ENCODE measurements around the gene UBA5. TPM values are rescaled to one million over a fixed set of nuclear protein-coding genes. Genes with fewer than 3 reads are reported as not detected.
A peak's percentile ranks its signal among the peaks of the same experiment; 100 is the strongest.

Gene UBA5
- total RNA-seq, 1 experiment from 2014 or later, result 110 TPM

DNA sequence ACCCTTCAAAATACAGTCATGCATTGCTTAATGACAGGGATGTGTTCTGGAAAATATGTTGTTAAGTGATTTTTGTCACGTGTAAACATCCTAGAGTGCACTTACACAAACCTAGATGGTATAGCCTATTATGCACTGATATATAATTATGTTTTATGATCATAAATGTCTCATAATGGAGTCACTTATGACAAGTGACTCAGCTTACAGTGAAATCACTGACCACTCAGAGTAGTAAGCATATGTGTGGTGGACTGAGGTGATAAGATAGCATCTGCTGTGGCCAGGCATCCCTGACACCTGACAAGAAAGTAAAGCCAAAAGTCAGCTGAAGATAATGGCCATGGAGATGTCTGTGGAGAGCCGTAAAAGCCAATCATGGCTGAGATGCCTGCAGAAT, 5.9 kb upstream of the UBA5 start:
- DNase-seq (ENCODE audit: low spot score), result no peak

DNA sequence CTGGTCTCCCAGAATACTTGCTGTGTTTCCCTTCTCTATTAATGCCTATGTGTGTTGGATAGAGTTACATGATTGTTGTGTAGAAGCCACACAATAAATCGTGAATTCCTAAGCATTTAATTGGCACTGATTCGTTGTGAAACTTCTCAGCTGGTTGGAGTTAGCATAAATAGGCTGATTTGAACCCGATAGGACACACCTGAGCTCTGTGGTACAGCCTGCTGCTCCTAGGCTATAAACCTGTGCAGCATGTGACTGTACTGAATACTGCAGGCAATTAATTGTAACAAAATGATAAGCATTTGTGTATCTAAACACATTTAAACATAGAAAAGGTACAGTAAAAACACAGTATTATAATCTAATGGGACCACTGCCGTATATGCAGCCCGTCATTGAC, 5.4 kb upstream of the UBA5 start:
- DNase-seq (ENCODE audit: low spot score), result no peak

DNA sequence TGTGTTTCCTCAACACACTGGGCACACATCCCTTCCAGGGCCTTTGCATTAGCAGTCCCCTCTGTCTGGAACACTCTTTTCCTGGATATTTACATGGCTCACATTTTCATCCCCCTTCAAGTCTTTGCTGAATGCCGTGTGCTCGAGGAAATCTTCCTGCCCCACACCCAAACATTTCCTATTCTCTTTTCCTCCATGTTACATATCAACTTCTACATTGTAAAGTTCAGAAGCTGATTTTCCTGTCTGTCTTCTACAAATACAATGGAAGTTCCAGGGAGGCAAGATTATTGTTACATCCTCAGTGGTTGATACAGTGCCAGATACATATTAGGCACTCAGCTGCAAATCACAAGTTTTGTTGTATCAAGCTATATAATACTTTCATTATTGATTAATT, 4.7 kb upstream of the UBA5 start:
- DNase-seq (ENCODE audit: low spot score), result no peak

DNA sequence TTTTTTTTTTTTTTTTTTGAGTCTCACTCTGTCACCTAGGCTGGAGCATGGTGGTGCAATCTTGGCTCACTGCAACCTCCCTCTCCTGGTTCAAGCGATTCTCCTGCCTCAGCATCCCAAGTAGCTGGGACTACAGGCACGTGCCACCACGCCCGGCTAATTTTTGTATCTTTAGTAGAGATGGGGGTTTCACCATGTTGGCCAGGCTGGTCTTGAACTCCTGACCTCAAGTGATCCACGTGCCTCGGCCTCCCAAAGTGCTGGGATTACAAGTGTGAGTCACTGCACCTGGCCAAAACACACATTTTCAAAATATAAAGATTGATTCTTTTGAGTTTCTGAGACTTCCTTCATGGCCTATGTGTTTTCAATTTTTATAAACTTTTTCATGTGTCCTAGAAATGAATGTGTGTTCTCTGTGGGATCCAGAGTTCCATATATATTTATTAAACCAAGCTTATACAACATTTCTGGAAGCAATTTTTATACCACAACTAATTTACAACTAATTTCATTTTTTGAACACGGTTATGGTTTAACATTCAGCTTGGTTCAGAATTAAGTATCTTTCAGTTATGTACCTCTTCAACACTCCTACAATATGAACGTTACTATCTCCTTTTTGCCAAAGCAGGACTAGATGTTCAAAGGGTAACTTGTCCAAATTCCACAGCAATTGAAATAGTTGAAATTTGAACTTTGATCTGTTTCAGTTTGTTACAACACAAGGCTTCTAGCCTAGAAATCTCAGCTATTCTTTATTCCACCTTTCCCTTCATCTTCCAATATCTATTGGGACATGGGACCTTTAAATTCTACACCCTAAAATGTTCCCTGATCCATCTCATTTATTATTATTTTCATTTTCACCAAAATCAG, 2.0 kb upstream of the UBA5 start:
- no peak for DNase-seq (ENCODE audit: low spot score)

DNA sequence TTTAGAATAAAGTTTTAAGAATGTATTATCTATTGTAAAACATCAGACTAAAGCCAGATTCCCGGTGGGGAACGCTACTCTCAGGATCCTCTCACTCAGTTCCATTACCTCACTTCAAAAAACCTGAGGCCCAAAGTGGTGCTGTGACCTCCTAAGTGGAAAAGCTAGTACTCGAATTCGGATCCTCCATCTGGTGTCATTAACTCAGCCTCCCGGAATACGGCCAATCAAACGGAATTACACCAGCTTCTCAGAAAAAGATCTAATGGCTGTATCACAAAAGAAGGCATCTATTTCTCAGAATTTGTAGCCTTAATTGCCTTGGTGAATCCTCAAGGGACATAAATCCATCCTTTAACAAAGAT, 1.1 kb upstream of the UBA5 start:
- no peak for DNase-seq (ENCODE audit: low spot score)

DNA sequence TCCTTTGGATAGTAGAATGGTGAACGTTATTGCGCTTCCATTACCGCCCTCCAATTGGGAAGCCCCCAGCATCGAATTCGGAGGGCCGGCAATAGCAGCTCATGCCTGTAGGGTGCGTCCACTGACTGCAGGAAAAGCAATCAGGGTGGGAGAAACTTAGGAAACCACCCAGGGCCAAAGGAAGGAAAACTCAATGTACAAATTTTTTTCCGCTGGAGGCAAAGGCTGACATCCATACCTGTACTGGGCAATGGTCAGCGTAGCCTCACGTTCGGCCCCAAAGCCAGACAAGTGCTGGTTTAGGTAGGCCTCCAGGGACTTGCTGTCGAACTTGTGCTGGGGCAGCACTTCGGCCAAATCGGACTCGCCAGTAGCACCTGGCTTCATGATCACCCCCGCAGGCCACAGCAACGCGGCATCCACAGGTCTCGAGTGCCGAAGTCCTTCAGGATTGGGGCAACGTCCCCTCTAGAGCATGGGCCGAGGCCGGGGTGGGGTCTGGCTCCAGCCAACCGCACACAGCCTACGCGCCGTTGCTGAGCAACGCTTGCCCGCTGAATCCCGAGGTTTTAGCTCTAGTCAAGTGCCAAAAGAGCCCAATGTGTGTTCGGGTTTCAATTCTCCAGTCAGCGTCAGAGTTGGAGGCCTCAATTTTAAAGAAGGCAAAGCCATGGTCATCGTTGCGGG, 621 bp upstream of the UBA5 start, which contains the start of gene ACAD11:
TSS of gene ACAD11 (minus strand) at position 445 of the 687 bp plus-strand sequence. CDS start at position 387, 58 bp downstream.
- peak; percentile 72 for DNase-seq (ENCODE audit: low spot score)

DNA sequence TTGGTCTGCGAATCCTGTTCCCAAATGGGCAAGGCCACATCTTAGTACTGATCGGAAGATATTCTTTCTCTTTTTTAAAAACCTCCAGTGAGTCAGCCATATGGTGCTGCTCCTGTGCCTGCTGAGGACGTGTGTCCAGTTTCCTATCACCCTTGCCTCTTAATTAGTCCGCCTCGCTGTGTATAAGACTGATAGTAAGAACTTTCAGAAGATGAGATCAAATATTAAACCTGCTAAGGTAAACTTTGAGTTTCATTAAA, 612 bp downstream of the UBA5 start:
- no peak for DNase-seq (ENCODE audit: low spot score)

DNA sequence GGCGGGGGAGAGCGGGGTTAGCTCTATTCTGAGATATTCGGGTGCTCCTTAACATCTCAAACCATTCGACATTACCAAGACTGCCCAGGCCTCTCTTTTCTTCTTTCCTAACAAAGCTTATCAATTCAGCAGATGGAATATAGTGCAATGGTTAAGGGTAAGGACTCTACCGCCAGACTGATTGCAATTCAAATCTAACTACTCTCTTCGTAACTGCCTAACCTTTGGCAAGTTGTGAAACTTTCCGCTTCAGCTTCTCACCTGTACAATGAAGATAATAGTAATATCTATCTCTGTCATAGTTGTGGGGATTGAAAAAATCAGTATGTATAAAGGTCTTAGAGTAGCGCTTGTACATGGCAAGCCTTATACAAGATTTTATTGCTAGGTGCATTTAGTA, 972 bp downstream of the UBA5 start:
- DNase-seq (ENCODE audit: low spot score), result peak; percentile 28

DNA sequence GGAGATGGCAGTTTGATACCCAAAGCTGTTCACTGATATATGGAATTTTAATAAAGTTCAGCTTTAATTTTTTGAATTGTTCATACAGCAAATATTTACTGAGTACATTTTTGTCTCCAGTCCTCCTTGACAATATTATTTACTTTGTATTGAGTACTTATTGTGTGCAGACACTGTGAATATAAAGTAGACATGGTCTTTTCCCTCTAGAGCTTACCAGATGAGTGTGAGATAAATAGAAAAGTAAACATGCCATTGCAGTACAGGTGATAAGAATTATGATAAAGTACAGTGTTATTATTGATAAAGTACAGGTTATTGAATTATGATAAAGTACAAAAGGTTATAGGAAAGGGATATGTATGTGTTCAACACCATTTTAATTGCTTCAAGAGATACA, 2.1 kb downstream of the UBA5 start:
- DNase-seq (ENCODE audit: low spot score), result no peak

DNA sequence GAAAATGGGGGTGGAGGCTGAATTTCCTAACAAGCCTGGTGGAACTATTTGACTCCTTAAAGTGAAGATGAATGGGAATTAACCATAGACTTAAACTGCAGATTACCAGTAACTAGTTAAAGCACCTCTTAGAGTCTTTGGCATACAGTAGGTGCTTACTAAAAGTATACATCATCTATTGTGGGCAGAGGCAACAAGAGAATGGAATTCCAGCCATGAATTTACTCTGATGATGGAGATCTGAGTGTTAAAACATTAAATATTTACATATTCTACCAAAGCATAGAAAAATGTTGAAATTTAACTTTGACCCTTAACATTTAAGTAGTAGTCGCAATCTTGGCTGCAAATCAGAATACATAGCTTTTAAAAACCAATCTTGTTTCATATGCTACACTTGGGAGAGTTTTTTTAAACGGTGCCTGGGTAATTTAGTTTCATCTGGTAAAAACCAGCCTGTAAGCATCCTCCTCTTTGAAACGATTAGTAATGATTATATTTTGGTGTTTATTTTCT, 5.2 kb downstream of the UBA5 start:
- no peak for DNase-seq (ENCODE audit: low spot score)

DNA sequence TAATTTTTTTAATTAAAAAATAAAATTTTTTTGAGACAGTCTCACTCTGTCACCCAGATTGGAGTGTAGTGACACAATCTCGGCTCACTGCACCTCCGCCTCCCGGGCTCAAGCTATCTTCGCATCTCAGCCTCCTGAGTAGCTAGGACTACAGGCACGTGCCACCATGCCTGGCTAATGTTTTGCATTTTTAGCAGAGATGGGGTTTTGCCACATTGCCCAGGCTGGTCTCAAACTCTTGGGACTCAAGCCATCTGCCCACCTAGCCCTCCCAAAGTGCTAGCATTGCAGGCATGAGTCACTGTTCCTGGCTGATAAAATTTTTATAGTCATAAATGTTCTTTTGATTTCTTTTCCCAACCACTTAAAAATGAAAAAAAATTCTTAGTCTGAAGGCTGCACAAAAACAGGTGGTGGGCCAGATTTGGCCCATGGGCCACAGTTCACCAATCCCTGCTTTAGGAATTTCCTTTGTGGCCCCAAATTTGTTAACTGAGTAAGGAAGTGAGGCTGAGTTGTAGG, 9.2 kb downstream of the UBA5 start:
- DNase-seq (ENCODE audit: low spot score), result no peak

DNA sequence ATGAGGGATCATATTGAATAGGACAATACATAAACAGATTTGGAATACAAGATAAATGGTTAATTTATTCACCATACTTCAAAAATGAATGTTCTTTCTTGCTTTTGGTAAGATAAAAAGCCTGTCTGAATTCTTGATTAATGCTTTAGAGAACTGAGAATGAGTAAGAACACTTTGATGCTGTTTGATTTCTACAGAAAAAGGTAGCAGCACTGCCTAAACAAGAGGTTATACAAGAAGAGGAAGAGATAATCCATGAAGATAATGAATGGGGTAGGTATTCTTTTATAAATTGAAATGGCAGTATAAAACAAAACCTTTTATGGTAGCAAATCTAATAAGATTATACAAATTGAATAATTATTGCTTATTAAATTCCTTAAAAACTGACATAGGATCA, 15.3 kb downstream of the UBA5 start:
- DNase-seq (ENCODE audit: low spot score), result no peak

DNA sequence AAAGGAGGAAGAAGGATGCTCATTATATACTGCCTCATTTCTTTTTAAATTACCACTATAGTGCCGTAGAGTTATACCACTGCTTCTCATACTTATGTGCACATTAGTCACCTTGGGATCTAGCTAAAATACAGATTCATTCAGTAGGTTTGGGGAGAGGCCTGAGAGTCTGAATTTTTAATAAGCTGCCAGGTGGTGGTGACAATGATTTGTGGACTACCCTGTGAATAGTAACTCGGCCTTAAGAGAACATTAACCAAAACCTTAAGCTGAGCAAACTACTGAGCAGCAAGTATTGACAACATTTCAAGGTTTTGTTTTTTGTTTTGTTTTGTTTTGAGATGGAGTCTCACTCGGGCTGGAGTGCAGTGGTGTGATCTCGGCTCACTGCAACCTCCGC, 19.8 kb downstream of the UBA5 start:
- DNase-seq (ENCODE audit: low spot score), result no peak

DNA sequence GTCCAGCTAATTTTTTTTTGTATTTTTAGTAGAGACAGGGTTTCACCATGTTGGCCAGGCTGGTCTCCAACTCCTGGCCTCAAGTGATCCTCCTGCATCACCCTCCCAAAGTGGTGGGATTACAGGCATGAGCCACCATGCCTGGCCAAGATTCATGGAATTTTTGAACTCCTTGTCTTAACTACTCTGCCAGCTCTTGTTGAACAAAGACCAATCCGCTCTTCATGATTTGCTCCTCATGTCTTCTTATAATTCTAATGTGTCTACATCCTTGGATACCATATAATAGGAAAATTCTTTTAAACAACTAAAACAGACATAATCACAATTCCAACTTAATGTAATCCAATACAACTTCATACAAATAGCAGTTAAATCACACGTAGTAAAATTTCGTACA, 21.3 kb downstream of the UBA5 start:
- DNase-seq (ENCODE audit: low spot score), result no peak

DNA sequence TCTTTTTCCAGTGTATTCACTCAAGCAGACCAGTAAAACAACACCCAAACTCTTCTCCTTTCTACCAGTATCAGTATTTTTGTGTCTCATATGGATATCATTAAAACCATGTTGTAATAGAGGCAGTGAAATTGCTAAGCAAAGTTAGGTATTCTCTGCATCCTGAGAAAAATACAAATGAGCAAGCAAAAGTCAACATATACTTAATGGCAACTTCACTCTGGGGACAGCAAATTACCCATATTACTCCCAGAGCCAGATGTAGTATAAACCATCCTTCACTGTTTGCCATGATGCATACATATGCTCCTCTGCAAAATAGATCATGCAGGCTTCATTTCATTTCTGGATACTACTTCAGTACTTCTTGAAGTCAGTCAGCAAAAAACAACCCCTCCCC, 22.1 kb downstream of the UBA5 start:
- DNase-seq (ENCODE audit: low spot score), result no peak

DNA sequence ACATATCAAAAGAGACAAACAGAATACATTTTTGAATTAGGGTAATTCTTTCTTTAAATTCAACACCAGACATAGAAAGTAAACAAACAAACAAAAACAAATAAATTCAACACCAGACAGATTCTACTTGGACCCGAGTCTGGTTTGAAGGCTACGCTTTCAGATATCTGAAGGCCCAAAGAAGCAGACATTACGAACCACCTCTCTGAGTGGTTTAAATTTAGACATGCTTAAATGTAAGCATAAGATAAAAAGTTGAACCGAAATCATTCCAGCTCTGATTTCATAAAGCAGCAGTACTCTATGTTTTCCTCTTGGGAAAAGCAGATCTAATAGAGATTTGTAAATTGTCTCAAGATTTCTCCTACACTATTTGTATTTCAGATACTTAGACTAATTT, 29.9 kb downstream of the UBA5 start:
- no peak for DNase-seq (ENCODE audit: low spot score)

DNA sequence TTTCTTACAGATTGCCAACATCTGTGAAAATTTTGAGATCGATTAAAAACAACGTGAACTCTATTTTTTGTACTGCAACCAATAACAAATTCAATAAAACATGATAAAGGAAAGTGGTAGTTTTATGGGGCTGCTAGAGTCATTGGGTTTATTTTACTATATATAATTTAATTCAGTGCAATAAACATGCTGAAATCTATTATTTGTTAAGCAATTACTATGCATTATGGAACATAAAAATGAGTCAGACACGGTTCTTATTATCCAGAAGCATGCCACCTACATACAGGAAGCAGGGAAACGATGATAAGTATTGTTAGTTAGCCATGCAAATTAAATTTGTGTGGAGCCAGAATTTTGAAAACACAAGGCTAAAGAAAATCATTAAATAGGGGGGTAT, 34.9 kb downstream of the UBA5 start:
- no peak for DNase-seq (ENCODE audit: low spot score)

DNA sequence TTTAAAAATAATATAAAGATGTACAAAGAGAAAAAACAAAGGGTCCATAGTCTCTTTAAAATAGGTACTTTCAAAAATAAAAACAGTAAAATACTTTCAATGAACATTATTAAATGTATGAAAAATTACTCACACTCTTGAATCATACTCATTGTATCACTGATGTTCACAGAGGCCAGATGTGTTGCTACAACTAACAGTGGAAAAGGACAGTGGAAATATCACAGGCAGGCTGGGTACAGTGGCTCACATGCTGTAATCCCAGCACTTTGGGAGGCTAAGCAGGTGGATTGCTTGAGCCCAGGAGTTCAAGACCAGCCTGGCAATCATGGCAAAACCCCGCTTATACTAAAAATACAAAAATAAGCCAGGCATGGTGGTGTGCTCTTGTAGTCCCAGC, 35.3 kb downstream of the UBA5 start:
- DNase-seq (ENCODE audit: low spot score), result no peak

DNA sequence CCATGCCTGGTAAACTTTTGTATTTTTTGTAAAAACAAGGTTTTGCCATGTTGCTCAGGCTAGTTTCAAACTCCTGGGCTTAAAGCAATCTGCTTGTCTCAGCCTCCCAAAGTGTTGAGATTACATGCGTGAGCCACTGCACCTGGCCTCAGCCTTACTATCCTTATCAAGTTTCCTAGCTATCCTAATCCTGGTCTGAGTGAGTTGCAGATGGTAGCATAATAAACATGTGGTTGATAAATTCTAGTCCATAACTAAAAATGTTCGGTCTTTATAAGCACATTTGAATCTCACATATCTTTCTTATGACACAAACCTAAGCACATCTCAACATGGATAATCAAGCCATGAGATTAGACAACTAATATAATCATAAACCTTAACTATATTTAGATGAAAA, 43.6 kb downstream of the UBA5 start:
- no peak for DNase-seq (ENCODE audit: low spot score)

DNA sequence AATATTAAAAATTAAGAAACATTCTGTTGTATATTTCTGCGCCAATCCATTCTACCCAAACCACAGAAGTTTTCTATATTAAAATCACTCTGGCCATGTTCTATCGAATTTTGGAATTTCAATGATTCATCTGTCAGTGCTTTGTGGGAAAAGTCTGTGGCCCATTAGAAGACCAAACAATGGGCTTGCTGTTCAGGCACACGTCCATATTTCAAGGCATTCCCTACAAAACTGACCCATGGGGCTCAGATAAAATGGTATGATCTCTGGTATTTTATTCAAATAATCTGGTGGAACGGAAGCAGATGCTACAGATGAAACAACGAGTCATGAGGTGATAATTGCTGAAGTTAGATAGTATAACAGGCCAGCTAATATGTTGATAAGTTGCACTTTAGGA, 49.6 kb downstream of the UBA5 start:
- no peak for DNase-seq (ENCODE audit: low spot score)

DNA sequence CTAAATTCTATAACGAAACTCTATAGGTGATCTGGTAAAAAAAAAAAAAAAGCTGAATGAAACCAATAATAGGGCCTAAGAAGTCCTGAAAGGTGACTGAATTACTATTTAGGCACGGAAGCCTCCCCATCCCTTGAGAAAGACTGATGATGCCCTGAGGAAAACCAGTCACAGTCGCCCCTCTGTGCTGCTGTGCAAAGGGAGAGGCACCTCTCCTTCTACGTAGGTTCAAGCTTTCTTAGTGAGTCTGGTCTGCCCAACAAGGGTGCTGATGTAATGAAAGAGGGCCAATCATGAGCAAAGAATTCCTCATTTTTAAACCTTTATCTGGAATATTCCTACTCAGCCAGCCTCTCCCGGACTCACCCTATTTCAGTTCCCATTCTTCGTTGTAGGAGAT, 50.2 kb downstream of the UBA5 start:
- no peak for DNase-seq (ENCODE audit: low spot score)

DNA sequence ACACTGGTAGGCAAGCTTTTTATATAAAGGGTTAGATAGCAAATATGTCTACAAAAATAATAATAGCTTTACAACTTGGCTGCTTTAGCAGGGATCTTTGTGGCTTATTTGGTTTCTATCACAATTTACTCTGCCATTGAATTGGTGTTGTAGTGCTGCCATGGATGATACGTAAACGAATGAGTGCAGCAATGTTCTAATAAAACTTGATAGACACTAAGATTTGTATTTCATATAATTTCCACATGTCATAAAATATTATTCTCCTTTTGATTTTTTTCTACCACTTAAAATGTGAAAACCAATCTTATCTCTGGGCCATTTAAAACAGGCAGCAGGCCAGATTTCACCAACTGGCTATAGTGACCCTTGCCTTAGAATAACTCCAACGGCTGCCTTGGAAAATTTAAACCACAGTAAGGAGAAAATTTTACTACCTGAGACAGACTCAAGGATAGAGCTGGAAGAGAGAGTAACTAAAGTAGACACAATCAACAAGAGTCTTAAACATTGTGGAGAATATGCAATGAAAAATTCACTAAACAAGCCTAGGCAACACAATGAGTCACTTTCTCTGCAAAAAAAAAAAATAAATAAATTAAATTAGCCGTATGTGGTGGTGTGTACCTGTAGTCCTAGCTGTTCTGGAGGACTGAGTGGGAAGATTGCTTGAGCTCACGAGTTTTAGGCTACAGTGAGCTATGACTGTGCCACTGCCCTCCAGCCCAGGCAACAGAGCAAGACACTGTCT, 54.0 kb downstream of the UBA5 start:
- DNase-seq (ENCODE audit: low spot score), result no peak

Measured in HT-29 (cell line).